ENCODE measurements around the gene CYP2A7.
"Not testable (repeated sequence)": the region's sequence is repeated elsewhere in the genome, so short reads cannot be mapped to it uniquely, and the experiment has no call there.

The CYP2A7 gene

DNA sequence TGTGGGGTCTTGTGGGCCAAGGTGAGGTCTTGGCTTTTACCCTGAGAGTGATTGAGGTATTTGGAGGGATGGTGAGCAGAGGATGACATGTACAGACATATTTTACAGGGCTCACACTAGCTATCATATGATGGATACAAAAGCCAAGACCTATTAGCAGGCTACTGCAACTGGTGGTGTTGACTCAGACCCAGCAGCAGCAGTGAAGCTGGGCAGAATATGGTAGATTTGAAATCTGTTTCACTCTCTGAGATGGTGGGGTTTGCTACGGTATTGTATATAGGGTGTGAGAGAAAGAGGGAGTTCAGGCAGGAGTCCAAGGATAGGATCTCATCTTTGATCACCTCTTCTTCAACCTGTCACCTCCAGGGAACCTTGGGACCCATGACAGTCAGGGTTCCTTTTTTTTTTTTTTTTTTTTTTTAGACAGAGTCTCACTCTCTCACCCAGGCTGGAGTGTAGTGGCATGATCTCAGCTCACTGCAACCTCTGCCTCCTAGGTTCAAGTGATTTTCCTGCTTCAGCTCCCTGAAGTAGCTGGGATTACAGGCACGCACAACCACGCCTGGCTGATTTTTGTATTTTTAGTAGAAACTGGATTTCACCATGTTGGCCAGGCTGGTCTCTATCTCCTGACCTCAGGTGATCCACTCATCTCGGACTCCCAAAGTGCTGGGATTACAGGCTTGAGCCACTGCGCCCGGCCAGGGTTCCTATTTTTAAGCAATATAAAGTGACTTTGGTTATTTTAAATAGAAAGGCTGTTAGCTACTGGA is 20.1 kb upstream of the CYP2A7 start:
- H3K4me3 ChIP-seq (ENCODE audit: low read length); DNase-seq (ENCODE audit: low read depth, low spot score): not testable (repeated sequence)

DNA sequence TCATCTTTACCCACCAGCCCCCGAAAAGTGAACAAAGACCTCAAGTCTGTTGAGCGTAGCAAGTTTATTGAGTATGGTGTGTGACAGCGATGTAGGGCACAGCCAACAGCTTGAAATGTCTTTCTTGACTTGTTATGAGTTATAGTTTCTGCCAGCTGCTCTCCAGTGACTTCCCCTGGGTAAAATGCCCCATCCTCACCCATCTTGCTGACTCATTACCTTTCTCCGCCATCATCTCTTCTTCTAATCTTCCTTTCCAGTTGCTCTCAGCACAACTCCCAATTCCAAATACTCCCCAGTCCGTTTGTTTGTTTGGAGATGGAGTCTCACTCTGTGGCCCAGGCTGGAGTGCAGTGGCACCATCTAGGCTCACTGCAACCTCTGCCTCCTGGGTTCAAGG is 18.5 kb upstream of the CYP2A7 start:
- not testable (repeated sequence) for H3K4me3 ChIP-seq (ENCODE audit: low read length); DNase-seq (ENCODE audit: low read depth, low spot score)

DNA sequence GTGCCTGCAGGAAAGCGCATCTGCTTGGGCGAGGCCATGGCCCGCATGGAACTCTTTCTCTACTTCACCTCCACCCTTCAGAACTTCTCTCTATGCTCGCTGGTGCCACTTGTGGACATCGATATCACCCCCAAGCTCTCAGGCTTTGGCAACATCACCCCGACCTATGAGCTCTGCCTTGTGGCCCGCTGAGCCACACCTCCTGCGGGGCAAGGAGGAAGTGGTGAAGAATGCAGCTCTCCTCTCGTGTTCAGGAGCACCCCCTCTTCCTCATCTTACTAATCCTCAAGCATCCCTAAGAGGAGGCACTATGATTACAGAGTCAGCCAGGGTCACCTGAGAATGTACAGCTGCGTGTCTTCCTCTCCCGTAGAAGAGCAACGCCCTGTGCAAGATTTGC is 17.9 kb upstream of the CYP2A7 start:
- H3K4me3 ChIP-seq (ENCODE audit: low read length): not testable (repeated sequence)
- DNase-seq (ENCODE audit: low read depth, low spot score): peak; percentile 38

DNA sequence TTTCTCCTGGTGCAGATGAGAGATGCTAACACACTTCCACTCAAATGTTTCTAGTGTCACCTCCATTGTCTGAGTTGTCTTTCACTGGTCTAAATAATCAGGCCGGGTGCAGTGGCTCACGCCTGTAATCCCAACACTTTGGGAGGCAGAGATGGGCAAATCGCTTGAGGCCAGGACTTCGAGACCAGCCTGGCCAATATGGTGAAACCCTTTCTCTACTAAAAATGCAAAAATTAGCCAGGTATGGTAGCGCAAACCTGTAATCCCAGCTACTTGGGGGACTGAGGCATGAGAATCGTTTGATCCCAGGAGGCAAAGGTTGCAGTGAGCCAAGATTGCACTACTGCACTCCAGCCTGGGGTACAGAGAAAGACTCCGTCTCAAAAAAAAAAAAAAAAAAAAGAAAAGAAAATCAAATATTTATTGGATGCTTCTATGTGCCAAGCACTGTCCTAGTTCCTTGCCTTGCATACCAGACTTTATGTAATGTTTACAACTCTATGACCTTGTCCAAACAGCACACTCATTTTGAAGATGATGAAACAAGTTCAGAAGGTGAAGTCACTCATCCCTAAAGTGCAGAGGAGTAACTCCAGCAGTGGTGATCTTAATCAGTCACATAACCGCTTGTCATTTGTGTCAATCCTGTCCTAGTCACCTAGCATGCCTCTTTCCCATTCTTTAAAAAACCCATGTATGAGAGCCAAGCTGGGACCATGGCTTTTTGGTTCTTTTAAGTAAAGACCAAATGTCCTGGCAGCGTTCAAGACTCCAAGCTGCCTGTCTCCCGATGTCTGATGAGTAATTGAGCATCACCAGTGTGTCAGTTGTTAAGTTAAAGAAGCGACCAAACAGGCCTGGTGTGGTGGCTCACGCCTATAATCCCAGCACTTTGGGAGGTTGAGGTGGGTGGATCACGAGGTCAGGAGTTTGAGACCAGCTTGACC is 15.1 kb upstream of the CYP2A7 start:
- H3K4me3 ChIP-seq (ENCODE audit: low read length); DNase-seq (ENCODE audit: low read depth, low spot score): not testable (repeated sequence)

DNA sequence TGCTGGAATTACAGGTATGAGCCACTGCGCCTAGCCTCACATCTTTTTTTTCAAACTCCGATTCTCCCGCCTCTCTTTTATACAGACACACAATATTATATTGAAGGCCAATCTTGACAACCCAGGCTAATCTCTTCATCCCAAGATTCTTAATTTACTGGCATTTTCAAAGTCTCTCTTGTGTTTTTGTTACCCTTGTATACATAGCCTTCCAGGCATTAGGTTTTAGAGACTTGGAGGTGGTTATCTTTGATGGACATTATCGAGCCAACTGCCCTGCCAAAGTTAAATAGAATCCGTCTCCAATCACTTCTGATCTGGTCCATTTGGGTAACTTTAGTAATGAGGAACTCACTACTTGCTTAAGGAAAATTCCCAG is 14.4 kb upstream of the CYP2A7 start:
- no peak overlapping the region for H3K4me3 ChIP-seq (ENCODE audit: low read length)
- no peak for DNase-seq (ENCODE audit: low read depth, low spot score)

DNA sequence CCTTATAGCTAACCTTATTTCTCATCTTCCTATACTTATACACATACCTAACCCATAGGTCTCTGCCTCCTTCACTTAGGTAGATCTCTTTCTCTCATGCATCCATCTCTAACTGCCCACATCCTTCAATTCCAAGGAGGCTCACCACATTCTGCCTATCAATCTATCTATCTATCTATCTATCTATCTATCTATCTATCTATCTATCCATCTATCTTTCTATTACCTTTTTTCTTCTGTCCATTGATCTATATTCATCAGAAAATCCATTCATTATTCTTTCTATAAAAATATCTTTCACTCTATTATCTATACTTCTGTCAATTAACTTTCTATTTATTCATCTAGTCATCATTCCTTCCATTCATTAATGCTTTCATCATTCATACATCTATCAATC is 11.1 kb upstream of the CYP2A7 start:
- no peak for DNase-seq (ENCODE audit: low read depth, low spot score)
- no peak overlapping the region for H3K4me3 ChIP-seq (ENCODE audit: low read length)

DNA sequence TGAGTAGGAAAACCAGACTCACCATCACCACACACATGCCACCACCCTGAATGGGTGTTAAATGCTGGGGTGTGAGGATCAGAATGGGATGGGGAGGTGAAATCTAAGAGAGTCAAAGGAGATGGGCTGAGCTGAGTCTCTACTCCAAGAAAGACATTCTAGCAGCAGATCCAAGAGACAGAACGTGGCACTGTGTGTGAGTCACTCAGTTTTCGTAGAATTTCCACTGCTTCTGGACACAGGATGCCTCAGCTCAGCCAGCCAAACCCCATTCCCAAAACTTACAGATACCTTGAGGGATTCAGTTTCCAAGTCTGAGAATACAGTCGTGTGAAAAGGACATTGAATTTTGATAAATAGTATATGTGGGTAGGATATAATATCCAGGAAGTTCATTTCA is 7.3 kb upstream of the CYP2A7 start:
- H3K4me3 ChIP-seq (ENCODE audit: low read length): no peak overlapping the region
- DNase-seq (ENCODE audit: low read depth, low spot score): no peak

DNA sequence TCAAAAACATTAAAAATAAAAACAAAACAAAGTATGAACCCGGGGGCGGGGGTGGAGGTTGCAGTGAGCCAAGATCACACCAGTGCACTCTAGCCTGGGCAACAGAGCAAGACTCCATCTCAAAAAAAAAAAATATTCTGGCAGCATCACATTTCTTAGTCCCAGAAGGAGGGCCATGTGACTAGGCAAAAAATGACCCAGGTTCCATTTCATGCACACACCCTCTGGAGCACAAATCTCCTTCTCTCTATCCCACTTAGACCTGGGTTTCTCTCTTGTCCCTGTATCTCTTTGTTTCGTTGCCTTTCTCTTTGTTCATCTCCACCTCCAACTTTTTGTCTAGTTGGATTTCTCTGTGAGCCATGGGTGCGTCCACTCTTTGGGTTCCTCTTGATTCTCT is 6.2 kb upstream of the CYP2A7 start:
- DNase-seq (ENCODE audit: low read depth, low spot score): no peak
- no peak overlapping the region for H3K4me3 ChIP-seq (ENCODE audit: low read length)

DNA sequence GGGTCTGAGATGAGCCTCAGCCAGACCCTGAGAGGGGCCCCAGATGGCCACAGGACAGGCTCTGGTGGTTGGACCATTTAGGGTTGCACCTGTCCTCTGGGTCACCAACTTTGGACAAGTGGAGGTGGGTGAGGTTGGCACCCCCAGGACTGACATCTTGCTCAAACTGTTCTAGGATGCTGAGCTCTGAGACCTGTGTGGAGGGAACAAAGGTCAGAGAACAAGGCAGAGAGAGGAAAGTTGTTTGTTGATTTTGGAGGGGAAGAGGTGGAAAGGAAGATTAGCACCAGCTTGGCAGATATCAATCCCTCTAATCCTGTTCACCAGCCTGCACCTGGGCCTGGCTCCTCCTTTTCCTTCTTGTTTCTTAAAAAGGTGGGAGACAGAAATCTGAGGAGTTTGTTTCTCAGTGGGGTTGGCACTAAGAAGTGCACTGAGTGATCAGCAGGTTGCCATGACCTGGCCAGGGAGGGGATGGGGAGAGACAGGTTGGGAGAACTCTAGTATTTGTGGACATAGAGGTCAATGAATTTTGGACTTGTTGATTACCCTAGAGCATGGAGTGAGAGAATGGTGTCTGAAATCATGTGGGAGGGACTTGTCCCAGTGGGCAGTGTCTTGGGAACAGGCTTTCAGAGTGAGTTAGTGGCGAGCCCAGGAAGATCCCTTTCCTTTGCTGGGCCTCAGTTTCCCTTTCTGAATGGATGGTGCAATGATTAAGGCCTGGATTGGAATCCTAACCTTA is 2.3 kb upstream of the CYP2A7 start:
- DNase-seq (ENCODE audit: low read depth, low spot score); H3K4me3 ChIP-seq (ENCODE audit: low read length): not testable (repeated sequence)

DNA sequence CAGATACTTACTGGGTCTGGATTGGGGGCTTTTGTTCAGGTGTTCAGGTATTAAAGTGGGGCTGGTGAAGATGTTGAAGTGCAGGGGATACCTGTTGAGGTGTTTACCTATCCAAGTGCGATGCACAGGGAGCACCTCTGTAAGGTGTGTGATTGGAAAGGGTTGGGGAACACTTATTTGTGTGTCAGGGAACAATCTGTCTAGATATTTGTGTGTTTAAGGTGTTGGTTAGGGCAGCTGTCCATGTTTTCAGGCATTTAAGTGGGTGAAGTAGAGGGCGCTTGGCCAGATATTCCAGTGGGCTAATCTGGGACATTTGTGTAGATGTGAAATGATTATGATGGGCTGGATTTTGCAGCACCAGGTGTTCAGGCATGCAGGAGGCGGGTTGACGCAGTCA is 2.7 kb downstream of the CYP2A7 start:
- H3K4me3 ChIP-seq (ENCODE audit: low read length); DNase-seq (ENCODE audit: low read depth, low spot score): not testable (repeated sequence)

DNA sequence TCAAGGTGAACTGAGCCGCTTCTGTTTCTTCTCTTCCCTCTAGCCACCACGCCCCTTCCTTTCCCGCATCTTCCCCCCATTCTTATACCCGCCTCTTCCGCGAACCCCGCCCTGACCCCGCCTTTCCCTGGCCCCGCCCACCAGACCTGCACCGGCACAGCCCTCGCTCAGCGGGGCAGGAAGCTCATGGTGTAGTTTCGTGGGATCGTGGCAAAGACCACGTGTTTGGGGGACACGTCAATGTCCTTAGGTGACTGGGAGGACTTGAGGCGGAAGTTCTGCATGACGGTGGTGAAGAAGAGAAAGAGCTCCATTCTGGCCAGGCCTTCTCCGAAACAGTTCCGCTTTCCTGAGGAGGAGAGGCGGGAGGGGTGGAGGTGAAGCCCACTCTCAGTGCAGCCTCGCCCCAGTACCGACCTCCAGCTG is 6.5 kb downstream of the CYP2A7 start:
- not testable (repeated sequence) for H3K4me3 ChIP-seq (ENCODE audit: low read length)
- peak; percentile 48 for DNase-seq (ENCODE audit: low read depth, low spot score)

DNA sequence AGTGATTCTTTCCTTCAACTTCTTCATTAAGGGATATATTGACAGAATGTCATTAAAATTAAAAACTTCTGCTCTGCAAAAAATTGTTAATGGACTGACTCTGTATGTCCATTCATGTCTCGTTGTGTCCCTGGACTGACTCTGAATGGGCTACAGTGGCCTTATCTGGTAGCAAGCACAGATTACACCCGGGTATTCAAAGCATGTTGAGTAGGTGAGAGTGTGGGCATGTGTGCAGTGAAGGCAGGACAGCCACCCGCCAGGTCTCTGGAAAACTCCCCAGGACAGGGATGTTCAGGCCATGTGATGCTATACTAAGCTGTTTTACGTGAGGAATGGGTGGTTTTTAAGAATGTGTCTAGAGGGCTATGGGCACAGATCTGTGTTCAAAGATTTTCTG is 7.2 kb downstream of the CYP2A7 start:
- H3K4me3 ChIP-seq (ENCODE audit: low read length); DNase-seq (ENCODE audit: low read depth, low spot score): not testable (repeated sequence)

DNA sequence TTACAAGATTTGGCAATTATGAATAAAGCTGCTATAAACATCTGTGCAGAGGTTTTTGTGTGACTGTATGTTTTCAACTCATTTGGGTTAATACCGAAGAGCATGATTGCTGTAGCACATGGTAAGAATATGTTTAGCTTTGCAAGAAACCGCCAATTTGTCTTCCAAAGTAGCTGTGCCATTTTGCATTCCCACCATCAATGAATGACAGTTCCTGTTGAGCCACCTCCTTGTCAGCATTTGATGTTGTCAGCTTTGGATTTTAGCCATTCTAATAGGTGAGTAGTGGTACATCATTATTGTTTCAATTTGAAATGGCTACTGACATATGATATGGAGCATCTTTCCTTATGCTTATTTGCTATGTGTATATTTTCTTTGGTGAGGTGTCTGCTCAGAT is 8.2 kb downstream of the CYP2A7 start:
- not testable (repeated sequence) for DNase-seq (ENCODE audit: low read depth, low spot score); H3K4me3 ChIP-seq (ENCODE audit: low read length)

DNA sequence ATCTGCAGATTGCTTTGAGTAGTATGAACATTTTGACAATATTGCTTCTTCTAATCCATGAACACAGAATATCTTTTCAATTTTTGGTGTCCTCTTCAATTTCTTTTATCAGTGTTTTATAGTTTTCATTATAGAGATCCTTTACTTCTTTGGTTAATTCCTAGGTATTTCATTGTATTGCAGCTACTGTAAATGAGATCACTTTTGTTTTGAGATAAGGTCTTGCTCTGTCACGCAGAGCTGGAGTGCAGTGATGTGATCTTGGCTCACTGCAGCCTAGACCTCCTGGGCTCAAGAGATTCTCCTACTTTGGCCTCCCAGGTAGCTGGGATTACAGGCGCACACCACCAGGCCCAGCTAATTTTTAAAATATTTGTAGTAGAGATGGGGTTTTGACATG is 9.8 kb downstream of the CYP2A7 start:
- no peak for DNase-seq (ENCODE audit: low read depth, low spot score)

DNA sequence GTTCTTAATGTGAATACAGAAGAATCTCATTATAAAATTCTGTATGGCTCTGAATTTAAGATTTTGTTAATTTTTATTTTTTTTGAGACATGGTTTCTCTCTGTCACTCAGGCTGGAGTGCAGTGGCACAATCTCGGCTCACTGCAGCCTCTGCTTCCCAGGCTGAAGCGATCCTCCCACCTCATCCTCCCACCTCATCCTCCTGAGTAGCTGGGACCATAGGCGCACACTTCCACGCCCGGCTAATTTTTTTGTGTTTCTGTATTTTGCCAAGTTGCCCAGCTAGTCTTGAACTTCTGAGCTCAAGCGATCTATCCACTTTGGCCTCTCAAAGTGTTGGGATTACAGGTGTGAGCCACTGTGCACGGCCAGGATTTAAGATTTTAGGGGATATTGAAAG is 14.3 kb downstream of the CYP2A7 start:
- H3K4me3 ChIP-seq (ENCODE audit: low read length): no peak overlapping the region

More for the DNA sequence above, 9.8 kb downstream of the CYP2A7 start:
- no peak overlapping the region for H3K4me3 ChIP-seq (ENCODE audit: low read length)

DNA sequence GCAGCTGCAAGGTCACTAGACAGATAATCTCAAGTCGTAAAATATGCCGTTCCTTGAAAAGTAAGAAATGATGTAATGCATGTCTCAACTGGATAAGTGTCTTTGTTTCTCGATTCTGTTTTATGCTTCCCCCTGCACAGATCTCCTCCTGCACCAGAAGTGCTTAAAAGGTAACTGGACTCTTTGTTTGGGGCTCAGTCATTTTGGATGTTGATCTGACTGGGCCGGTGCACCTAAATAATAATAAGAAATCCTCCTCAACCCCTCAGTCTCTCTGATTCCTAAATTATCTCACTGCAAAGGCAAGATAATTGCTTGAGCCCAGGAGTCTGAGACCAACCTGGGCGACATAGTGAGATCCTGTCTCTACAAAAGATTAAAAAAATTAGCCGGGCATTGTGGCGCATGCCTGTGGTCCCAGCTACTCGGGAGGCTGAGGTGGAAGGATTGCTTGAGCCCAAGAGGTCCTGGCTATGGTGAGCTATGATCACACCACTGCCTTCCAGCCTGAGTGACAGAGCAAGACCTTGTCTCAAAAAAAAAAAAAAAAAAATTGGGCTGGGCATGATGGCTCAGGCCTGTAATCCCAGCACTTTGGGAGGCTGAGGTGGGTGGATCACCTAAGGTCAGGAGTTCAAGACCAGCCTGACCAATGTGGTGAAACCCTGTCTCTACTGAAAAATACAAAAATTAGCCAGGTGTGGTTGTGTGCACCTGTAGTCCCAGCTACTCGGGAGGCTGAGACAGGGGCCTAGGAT is 17.1 kb downstream of the CYP2A7 start:
- DNase-seq (ENCODE audit: low read depth, low spot score); H3K4me3 ChIP-seq (ENCODE audit: low read length): not testable (repeated sequence)

More for the DNA sequence above, 14.3 kb downstream of the CYP2A7 start:
- DNase-seq (ENCODE audit: low read depth, low spot score): no peak

DNA sequence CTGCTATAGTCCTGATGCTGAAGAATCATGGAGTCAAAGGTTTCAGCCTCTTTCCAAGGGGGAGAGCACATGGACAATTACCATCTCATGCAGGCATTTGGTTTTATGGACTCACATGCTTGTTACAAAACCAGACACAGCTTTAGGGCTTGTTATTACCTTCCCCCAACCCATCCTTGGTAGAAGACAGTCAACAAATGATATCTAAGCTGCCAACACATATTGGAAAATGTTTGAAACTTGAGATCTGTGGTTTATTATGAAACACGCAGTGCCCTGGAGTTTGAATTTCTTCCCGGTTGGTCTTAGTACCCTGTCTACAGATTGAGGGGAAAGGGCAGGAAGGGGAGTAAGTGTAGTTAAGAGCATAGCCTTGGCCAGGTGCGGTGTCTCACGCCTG is 19.2 kb downstream of the CYP2A7 start:
- DNase-seq (ENCODE audit: low read depth, low spot score): no peak

DNA sequence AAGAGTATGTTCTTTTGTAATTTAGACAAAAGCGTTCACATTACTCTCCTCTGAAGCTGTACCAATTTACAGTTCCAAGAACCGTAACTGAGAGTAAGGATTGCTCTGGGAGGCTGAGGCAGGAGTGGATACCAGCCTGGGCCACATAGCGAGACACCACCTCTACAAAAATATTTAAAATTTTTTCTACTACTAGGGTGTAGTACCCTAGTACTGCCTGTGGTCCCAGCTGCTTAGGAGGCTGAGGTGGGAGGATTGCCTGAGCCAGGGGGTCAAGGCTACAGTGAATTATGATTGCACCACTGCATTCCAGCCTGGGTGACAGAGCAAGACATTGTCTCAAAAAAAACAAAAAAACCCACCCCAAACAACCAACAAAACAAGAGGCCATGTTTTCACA is 19.7 kb downstream of the CYP2A7 start:
- no peak for DNase-seq (ENCODE audit: low read depth, low spot score)

More for the DNA sequence above, 19.2 kb downstream of the CYP2A7 start:
- no peak overlapping the region for H3K4me3 ChIP-seq (ENCODE audit: low read length)

DNA sequence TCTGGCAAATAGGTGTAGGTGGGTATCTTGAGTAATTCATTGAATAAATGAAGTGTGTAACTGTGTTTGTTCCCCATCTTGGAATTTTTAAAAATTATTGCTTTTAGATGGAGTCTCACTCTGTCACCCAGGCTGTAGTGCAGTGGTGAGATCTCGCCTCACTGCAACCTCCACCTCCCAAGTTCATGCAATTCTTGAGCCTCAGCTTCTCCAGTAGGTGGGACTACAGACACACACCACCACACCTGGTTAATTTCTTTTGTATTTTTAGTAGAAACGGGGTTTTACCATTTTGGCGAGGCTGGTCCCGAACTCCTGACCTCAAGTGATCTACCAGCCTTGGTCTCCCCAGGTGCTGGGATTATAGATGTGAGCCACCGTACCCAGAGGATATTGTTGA is 23.9 kb downstream of the CYP2A7 start:
- no peak overlapping the region for H3K4me3 ChIP-seq (ENCODE audit: low read length)
- no peak for DNase-seq (ENCODE audit: low read depth, low spot score)

More for the DNA sequence above, 19.7 kb downstream of the CYP2A7 start:
- no peak overlapping the region for H3K4me3 ChIP-seq (ENCODE audit: low read length)
